Measurements from ENCODE around the gene OMP. TPM values are rescaled to one million over a fixed set of nuclear protein-coding genes. Genes with fewer than 3 reads are reported as not detected.

Gene OMP
- total and polyA plus RNA-seq, 3 experiments from 2014 or later: not detected

GRCh38 chr11:77149716-77150392 is 47.2 kb downstream of the OMP start:
- H3K27me3 Mint-ChIP-seq: no peaks in the 10 kb centered on the region
- no peaks in the 10 kb centered on the region for H3K9me3 Mint-ChIP-seq
- H3K4me3 Mint-ChIP-seq: peak overlapping the region in 1 of 7 donors; percentile 49
- no peaks in the 10 kb centered on the region for H3K27me3 ChIP-seq (ENCODE audit: insufficient read depth, low read length, poor library complexity, severe bottlenecking)
- H3K4me1 ChIP-seq (ENCODE audit: insufficient read depth, low read length): peaks cover 21% of the 10 kb centered on the region
- ChIA-PET POLR2A (no interaction called here), CTCF (interaction anchor here (0.8 to 3.2 kb wide), 3 partner anchors 22 to 38 kb away, joined by 3 to 14 read pairs (median 3); partner anchors contain the start of gene MYO7A)
- H3K9me3 ChIP-seq (ENCODE audit: low read length): no peaks in the 10 kb centered on the region
- H3K36me3 Mint-ChIP-seq: no peaks in the 10 kb centered on the region
- H3K4me1 Mint-ChIP-seq: peaks cover 44 to 60% (median 52%) of the 10 kb centered on the region in 3 donors
- H3K27ac ChIP-seq (ENCODE audit: low read depth, low read length): no peak overlapping the region
- H3K4me3 ChIP-seq (ENCODE audit: low read length): no peak overlapping the region
- H3K36me3 ChIP-seq (ENCODE audit: insufficient read depth, low read length): no peaks in the 10 kb centered on the region
- H3K27ac Mint-ChIP-seq: peak overlapping the region in 2 of 8 donors; percentile 37 to 52
- no peak for DNase-seq

- ChIA-PET POLR2A (no interaction called here), CTCF (interaction anchor here (0.8 to 3.2 kb wide), 2 partner anchors 23 to 37 kb away, joined by 3 to 14 read pairs; partner anchors contain the start of gene MYO7A)
- Histone ChIP-seq H3K36me3 (ENCODE audit: insufficient read depth, low read length) (no peaks in the 10 kb centered on the region), H3K27me3 (ENCODE audit: insufficient read depth, low read length, poor library complexity, severe bottlenecking) (no peaks in the 10 kb centered on the region), H3K27ac (ENCODE audit: low read depth, low read length) (no peak overlapping the region), H3K4me3 (ENCODE audit: low read length) (no peak overlapping the region), H3K4me1 (ENCODE audit: insufficient read depth, low read length) (peaks cover 21% of the 10 kb centered on the region), H3K9me3 (ENCODE audit: low read length) (no peaks in the 10 kb centered on the region)
- peak overlapping the region in 2 of 8 donors; percentile 17 to 63 for H3K27ac Mint-ChIP-seq
- H3K4me1 Mint-ChIP-seq: peaks cover 50 to 66% (median 52%) of the 10 kb centered on the region in 3 donors
- no peaks in the 10 kb centered on the region for H3K27me3 Mint-ChIP-seq
- DNase-seq: no peak
- H3K36me3 Mint-ChIP-seq: no peaks in the 10 kb centered on the region
- no peak overlapping the region for H3K4me3 Mint-ChIP-seq
- H3K9me3 Mint-ChIP-seq: no peaks in the 10 kb centered on the region
These were observed 48.2 kb downstream of the OMP start for GRCh38 chr11:77150836-77151235.

- H3K9me3 Mint-ChIP-seq: no peaks in the 10 kb centered on the region
- Histone ChIP-seq H3K27me3 (ENCODE audit: insufficient read depth, low read length, poor library complexity, severe bottlenecking) (no peaks in the 10 kb centered on the region), H3K4me1 (ENCODE audit: insufficient read depth, low read length) (peaks cover 21% of the 10 kb centered on the region), H3K27ac (ENCODE audit: low read depth, low read length) (no peak overlapping the region), H3K9me3 (ENCODE audit: low read length) (no peaks in the 10 kb centered on the region), H3K4me3 (ENCODE audit: low read length) (no peak overlapping the region), H3K36me3 (ENCODE audit: insufficient read depth, low read length) (no peaks in the 10 kb centered on the region)
- ChIA-PET POLR2A (no interaction called here), CTCF (interaction anchor here (1.0 kb wide), 1 partner anchor 36 kb away, joined by 3 read pairs; no protein-coding TSS in a partner anchor)
- peak overlapping the region; percentile 4 to 76 (median 44) for H3K4me3 Mint-ChIP-seq
- H3K36me3 Mint-ChIP-seq: no peaks in the 10 kb centered on the region
- H3K4me1 Mint-ChIP-seq: peaks cover 51 to 64% (median 53%) of the 10 kb centered on the region in 3 donors
- peak overlapping the region; percentile 12 to 93 (median 86) for H3K27ac Mint-ChIP-seq
- peak; percentile 17 to 72 (median 60) for DNase-seq
- no peaks in the 10 kb centered on the region for H3K27me3 Mint-ChIP-seq
These were observed 49.3 kb downstream of the OMP start for GRCh38 chr11:77151804-77152509.

GRCh38 chr11:77152846-77153245 is 50.2 kb downstream of the OMP start:
- H3K4me1 Mint-ChIP-seq: peaks cover 43 to 55% (median 48%) of the 10 kb centered on the region in 3 donors
- H3K27me3 Mint-ChIP-seq: no peaks in the 10 kb centered on the region
- DNase-seq: no peak
- Histone ChIP-seq H3K27ac (ENCODE audit: low read depth, low read length) (no peak overlapping the region), H3K27me3 (ENCODE audit: insufficient read depth, low read length, poor library complexity, severe bottlenecking) (no peaks in the 10 kb centered on the region), H3K36me3 (ENCODE audit: insufficient read depth, low read length) (no peaks in the 10 kb centered on the region), H3K4me3 (ENCODE audit: low read length) (no peak overlapping the region), H3K9me3 (ENCODE audit: low read length) (no peaks in the 10 kb centered on the region), H3K4me1 (ENCODE audit: insufficient read depth, low read length) (peaks cover 21% of the 10 kb centered on the region)
- H3K4me3 Mint-ChIP-seq: peak overlapping the region in 5 of 7 donors; percentile 4 to 68 (median 43)
- no peaks in the 10 kb centered on the region for H3K9me3 Mint-ChIP-seq
- ChIA-PET CTCF (interaction anchor here (1.5 kb wide), 1 partner anchor 25 kb away, joined by 6 read pairs; the partner anchor contains the start of gene MYO7A), POLR2A (no interaction called here)
- H3K36me3 Mint-ChIP-seq: no peaks in the 10 kb centered on the region
- H3K27ac Mint-ChIP-seq: peak overlapping the region; percentile 12 to 91 (median 86)

Other genes with a start within 250 kb of the OMP start
- 10 to 100 TPM; 16.1 to 19.1 TPM for gene ACER3, start 241.9 kb upstream of the OMP start, total RNA-seq
- gene ACER3, start 241.9 kb upstream of the OMP start, polyA plus RNA-seq: 5.3 TPM
- gene B3GNT6, start 68.4 kb upstream of the OMP start, total RNA-seq: not detected
- gene B3GNT6, start 68.4 kb upstream of the OMP start, polyA plus RNA-seq: not detected
- 1 to 10 TPM in 1 of 2 experiments, under 1 TPM in 1; 0.78 to 1.1 TPM for gene CAPN5, start 35.9 kb upstream of the OMP start, total RNA-seq
- 3.4 TPM for gene CAPN5, start 35.9 kb upstream of the OMP start, polyA plus RNA-seq
- gene MYO7A, start 25.4 kb downstream of the OMP start, total RNA-seq: under 1 TPM; 0.20 to 0.31 TPM
- gene MYO7A, start 25.4 kb downstream of the OMP start, polyA plus RNA-seq: 0.06 TPM
- not detected for gene GDPD4, start 198.8 kb downstream of the OMP start, total RNA-seq
- not detected for gene GDPD4, start 198.8 kb downstream of the OMP start, polyA plus RNA-seq

Data from CD8-positive, alpha-beta memory T cell (primary cell).